Stimulated activated CD8-positive, alpha-beta memory T cell treated with anti-CD3 and anti-CD28 coated beads, Interleukin-4, amount 100 ng/mL, for 4 hours (primary cell): Measurements from ENCODE around the gene ANO7.

Experiments used
- DNase-seq, 2 donors: peaks; one replicate each; pipeline ENCODE4 v3.0.0-alpha.2; 2020; ENCODE audit warnings: low read depth in 2 of 2, low spot score in 1 of 2

The ANO7 gene

GRCh38 chr2:241244368-241244767, 55.9 kb downstream of the ANO7 start:
- DNase-seq: no peak

GRCh38 chr2:241248289-241248688, 59.8 kb downstream of the ANO7 start:
- DNase-seq: no peak

GRCh38 chr2:241248897-241249296, 60.4 kb downstream of the ANO7 start:
- no peak for DNase-seq

GRCh38 chr2:241249654-241250053, 61.2 kb downstream of the ANO7 start:
- DNase-seq: no peak

DNA sequence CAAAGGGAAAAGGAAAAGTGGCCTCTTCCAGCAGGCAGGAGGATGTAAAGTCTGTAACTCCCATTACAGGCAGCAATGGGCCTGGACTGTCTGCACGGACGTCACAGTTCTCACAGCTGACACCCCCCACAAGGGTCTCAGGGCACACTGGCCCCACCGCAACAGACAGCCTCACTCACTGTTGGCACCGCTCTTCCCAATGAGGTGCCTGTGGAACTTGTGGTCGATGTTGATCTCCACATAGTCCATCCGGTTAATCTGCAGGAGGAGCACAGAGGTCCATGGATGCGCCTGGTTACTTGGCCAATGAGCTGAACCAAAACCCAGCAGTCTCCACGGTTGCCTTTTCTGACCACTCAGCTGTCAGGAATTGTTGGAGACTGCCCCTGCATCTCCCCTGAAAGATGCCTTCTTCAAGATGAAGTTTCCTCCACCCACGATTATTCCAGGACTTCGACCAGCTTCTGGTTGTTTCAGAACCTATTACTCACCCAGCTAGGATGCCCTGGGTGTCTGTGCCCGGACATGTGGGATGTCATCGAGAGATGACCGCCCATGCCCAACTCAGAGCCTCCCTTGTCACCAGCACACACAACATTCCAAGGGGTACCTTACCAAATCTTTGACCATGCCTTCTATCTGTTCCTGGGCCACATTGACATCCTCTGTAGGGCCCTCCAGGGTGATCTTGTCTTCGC, 64.5 kb downstream of the ANO7 start:
- DNase-seq: no peak

DNA sequence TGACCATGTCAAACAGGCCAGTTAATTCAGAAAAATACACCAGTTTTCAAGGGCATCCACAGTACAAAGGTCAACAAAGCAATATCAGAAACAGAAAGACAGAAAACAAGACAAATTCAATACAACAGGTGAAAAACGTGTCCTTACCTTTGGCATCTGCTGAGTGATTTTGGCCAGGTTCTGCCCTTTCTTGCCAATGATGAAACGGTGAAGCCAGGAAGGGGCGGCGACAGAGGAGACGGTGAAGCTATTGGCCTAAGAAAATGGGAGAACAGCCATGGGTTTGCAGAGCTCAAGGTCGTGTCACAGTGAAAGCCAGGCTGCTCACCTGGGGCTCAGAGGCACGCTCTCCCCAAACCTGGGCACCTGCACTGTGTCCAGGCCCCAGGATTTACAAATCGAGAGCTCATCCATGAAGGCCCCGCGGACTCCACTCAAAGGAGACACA, 66.5 kb downstream of the ANO7 start:
- no peak for DNase-seq

- DNase-seq: no peak
These were observed 67.2 kb downstream of the ANO7 start for GRCh38 chr2:241255542-241256167.

- no peak for DNase-seq
These were observed 67.7 kb downstream of the ANO7 start for GRCh38 chr2:241256168-241256545.

DNA sequence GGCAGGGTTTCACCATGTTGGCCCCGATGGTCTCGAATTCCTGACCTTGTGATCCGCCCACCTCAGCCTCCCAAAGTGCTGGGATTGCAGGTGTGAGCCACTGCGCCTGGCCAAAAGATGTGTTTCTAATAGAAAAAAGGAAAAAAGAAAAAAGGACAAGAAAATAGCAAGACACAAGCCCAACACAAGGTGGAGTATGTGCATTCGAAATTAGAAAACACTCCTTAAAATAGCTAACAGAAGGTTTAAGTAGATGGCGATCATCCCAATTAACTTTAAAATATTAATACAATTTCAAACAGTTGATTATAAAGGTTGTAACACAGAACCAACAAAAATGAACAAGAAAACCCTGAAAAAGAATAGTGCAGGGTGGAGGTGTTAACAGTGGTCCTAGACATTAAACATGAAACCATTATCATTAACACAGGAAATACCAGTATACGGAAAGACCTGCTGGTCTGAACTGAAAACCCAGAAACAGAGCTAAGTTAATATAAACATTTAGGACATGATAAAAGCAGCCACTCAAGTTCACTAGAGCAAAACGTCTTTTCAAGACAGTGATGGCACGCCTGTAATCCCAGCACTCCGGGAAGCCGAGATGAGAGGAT, 69.0 kb downstream of the ANO7 start:
- no peak for DNase-seq

DNA sequence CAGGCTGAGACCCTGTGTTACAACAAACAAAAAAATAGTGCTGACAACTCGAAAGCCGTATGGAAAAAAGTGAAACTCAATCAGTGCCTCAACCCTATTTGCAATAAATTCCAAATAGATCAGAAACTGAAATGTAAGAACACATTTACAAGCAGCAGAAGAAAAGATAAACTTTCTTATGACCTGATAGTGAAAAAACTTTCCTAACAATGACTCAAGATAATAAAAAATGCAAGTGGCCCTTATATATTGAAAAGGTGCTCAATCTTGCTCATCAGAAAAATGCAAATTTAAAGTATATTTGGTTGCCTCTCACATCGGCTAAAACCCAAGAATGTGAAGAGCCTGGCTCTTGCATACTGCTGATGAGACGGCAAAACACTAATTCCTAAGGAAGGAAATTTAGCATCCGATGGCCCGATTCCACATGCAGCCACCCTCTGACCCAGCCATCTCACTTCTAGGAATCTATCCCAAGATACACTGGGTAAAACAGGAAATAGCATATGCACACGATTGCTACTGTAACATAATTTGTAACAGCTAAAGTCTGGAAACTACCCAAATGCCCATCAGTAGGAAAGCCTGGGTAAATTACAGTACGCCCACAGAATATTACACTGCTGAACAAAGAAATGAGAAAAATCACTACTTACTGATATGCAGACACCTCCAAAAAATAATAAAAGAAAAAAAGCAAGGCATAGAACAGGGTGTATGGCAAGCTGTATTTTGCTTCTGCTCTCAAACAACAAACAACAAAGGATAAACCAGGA, 70.2 kb downstream of the ANO7 start:
- DNase-seq: no peak

GRCh38 chr2:241260911-241261310, 72.4 kb downstream of the ANO7 start:
- DNase-seq: no peak

DNA sequence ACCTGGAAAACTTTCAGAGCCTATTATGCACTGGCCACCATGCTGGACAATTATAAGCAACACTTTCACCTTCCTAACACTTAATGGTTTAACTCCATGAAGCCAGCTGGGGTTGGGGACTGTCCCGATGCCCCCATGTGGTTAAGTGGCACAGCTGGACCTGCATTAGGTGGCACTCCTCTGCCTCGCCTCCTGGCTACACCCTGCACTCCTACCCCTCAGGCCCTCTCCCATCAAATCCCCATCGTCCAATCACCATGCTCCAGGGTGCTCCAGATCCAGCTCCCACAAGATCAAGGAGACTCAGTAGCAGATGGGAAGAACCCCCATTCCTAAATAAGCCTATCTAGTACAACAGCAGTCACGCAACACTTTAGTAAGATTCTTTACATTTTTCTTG, 73.2 kb downstream of the ANO7 start:
- no peak for DNase-seq

- DNase-seq: no peak
These were observed 74.6 kb downstream of the ANO7 start for GRCh38 chr2:241263061-241263460.

DNA sequence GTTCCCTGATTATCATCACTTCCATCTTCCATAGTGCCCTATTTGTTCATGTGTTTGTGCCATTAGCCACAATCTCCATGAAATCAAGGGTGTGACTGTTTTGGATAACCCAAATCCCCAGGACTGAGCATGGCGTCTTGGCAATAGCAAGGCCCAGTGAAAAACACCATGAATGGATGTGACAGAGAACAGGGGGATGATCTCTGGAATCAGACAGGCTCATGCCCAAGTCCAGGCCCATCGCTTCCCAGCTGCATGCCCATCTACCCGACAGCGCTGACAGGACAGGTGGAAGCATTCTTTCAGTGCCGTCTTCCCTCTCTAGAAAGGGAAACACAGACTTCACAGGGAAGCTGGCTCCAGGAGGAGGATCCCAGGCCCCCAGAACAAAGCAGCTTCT, 77.0 kb downstream of the ANO7 start:
- DNase-seq: no peak

DNA sequence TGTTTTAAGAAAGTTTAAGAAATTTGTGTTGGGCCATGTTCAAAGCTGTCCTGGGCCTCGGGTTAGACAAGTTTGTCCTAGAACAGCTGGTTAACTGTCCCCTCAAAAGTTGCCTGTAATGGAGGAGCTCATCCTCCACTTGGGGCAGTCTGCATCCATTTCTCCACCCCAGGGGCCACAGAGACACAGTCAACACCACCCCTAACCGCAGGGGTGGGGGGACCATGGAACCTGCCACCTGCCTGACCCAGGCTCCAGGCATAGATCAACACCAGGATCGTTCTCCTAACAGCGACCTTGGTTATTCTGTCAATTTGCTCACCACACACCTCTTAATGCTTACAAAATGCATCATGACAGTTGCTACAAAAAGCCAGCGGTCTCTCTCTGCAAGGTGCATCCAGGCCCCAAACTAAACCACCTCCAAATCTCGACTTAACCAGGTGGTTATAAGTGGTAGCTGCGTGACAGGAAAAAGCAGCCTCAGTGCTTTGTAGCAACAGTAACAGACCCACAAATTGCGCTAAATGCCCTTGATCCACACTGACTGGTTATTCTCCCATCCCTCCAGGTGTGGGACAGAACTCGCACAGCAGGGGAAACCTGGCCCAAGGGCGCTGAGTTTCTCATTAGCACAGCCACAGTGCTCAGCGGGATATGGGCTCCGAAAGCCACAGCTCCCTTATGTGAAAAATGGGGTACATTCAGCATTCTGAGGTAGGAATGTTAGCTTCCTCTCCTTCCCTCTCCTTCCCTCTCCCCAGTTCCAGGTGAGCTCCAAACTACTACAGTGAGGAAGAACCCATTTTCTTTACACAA, 79.0 kb downstream of the ANO7 start:
- DNase-seq: no peak

DNA sequence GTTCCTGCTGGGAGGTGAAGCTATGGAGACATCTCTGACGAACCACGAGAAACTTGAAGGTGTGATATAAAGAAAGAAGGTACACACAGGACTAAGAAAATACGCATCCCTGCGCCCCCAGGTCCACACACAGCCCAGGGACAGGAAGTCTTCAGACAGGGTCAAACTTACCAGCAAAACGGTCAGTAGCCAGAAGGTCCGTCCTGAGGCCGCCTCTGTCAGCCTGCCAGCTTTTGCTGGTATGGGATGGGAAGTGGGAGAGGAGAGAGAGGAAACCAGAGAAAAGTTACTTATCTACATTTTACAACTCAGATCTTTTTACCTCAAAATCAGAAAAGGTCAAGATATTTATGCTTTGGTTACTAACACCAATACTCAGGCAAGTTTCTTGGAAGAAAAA, 79.8 kb downstream of the ANO7 start:
- no peak for DNase-seq

DNA sequence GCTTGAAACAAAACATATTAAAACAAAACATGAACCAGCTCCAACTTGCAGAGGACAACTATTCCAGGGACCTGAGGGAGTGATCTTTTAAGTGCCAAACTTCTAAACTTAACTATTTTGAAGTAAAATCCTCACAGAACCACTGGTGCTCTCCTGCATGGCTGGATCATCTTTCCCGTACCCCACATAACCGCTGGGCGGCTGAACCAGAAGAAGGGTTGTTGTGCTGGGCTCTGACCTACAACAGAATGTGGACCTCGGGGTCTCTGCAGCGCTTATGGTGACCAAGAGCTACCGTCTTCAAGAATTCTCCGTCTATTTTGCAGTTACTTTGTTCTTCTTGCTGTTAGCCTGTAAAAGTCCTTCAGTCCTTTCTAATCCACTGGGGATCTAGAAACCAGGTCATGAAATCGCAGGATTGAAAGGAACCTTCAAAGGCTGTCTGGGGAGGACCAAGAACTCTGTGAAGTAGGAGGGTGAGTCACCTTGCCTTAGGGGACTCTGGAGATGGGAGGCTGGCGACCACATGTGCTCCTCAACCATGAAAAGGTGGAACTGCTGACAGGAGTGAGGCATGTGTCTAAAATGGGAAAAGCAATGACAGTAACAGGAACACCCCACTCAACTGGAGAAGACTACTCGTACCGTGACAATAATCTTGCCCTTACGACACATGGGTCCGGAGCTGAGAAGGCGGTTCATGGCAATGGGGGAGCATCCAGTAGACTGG, 80.4 kb downstream of the ANO7 start:
- no peak for DNase-seq

- DNase-seq: no peak
These were observed 81.4 kb downstream of the ANO7 start for GRCh38 chr2:241269707-241270520.

GRCh38 chr2:241270531-241270930, 82.1 kb downstream of the ANO7 start:
- DNase-seq: no peak
